Choroid plexus epithelial cell (primary cell): ENCODE data around the gene SEC22C.
A peak's percentile ranks its signal among the peaks of the same experiment; 100 is the strongest.

Experiments used
- DNase-seq: peaks from one replicate; pipeline ENCODE4 v3.0.0-alpha.2; 2010; ENCODE audit warnings: low read depth
- H3K4me3 ChIP-seq: 2 replicates; pipeline ENCODE4 v1.5.1; 2011; ENCODE audit warnings: low read depth, mild to moderate bottlenecking, control low read depth, low read length, moderate library complexity
- CTCF ChIP-seq: conservative IDR thresholded peaks from 2 replicates; pipeline ENCODE4 v1.5.1; 2011; ENCODE audit warnings: low read depth, mild to moderate bottlenecking, control low read depth, inconsistent platforms, low read length, moderate library complexity

The SEC22C gene

GRCh38 chr3:42581709-42582473, at the start of gene SEC22C:
TSS of gene SEC22C (minus strand) at chr3:42581967. CDS start at chr3:42569046, 12,921 bp downstream.
- peak within 1 kb of the TSS; percentile 92 for H3K4me3 ChIP-seq
- TF ChIP-seq CTCF: peak; percentile 25
- peak; percentile 93 for DNase-seq

- peak; percentile 48 for TF ChIP-seq CTCF
- H3K4me3 ChIP-seq: no peak overlapping the region
- peak; percentile 41 for DNase-seq
These were observed 31.7 kb upstream of the SEC22C start for GRCh38 chr3:42613462-42613861.

GRCh38 chr3:42612928-42613327, 31.2 kb upstream of the SEC22C start:
- DNase-seq: no peak
- TF ChIP-seq CTCF: no peak
- H3K4me3 ChIP-seq: no peak overlapping the region

GRCh38 chr3:42612217-42612616, 30.4 kb upstream of the SEC22C start:
- no peak for DNase-seq
- H3K4me3 ChIP-seq: no peak overlapping the region
- no peak for TF ChIP-seq CTCF

GRCh38 chr3:42610976-42611375, 29.2 kb upstream of the SEC22C start:
- no peak overlapping the region for H3K4me3 ChIP-seq
- TF ChIP-seq CTCF: no peak
- DNase-seq: no peak

GRCh38 chr3:42608581-42608980, 26.8 kb upstream of the SEC22C start:
- DNase-seq: peak; percentile 47
- no peak for TF ChIP-seq CTCF
- no peak overlapping the region for H3K4me3 ChIP-seq

GRCh38 chr3:42605546-42606173, 23.9 kb upstream of the SEC22C start:
- no peak for TF ChIP-seq CTCF
- DNase-seq: no peak
- no peak overlapping the region for H3K4me3 ChIP-seq
